ENCODE results near the gene ZBTB7A.

- TF ChIP-seq POLR2A (IDR thresholded peaks at IDR 0.05) (no peak), CTCF (IDR thresholded peaks at IDR 0.05) (no peak)
Observed at GRCh38 chr19:4113398-4114088, 46.8 kb upstream of the ZBTB7A start.

All from right lobe of liver (tissue), 4 donors.